Activated naive CD4-positive, alpha-beta T cell treated with anti-CD3 and anti-CD28 coated beads, Interleukin-2, amount 10 ng/mL, durations not matched to agents 5 hours and 36 hours (primary cell): ENCODE measurements around the gene NUP93. TPM values are rescaled to one million over a fixed set of nuclear protein-coding genes. Genes with fewer than 3 reads are reported as not detected.

ENCODE experiments used
- microRNA-seq: library from miRNA; unstranded; fragments of <30 nt; microRNA quantifications from one replicate; pipeline ENCODE4 v1.2.0, GENCODE V29; 2022; ENCODE audit warnings: borderline microRNAs expressed, borderline replicate concordance
- total RNA-seq, 2 experiments: library from RNA; stranded (reverse); gene quantifications; one replicate each; pipeline ENCODE4 v1.2.3, GENCODE V29; 2021

The NUP93 gene
- 10 to 100 TPM; 62.8 to 65.1 TPM for total RNA-seq

GRCh38 chr16:56729735-56730662 is at the start of gene NUP93:
Gene NUP93, plus strand, starts transcription at chr16:56730129. Its CDS starts 18,119 bp downstream, at chr16:56748248.

DNA sequence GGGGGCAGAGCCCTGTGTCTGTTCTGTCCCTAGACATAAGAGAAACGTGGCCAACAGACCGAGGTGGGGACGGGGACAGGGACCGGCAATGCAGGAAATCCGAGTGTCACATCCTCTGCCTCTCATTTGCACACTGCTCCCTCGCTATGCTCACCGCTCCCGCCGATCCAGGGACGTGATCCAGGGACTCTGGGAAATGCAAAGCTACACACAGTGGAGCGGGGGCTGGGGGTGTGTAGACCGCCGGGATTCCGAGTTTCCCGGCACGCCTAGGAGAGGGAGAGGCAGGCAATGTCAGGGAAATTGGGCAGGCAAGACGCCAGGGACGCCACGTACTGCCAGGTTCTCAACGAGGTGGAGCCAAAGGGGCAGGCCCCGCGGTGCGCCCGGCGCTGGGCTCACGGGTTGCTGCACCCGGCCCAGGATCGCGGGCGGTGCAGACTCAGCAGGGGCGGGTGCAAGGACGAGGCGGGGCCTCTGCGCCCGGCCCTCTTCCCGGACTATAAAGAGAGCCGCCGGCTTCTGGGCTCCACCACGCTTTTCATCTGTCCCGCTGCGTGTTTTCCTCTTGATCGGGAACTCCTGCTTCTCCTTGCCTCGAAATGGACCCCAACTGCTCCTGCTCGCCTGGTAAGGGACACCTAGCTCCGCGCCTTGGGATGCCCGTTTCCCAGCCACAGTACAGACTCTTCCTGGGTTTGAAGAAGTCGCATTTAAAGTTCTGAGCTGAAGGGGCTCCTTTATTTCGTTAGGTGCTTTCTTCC is 47.8 kb upstream of the NUP93 start, which contains the start of gene MT1X:
Gene MT1X (plus strand): TSS at position 532 of the 764 bp plus-strand sequence. CDS start 71 bp downstream, at position 603.

DNA sequence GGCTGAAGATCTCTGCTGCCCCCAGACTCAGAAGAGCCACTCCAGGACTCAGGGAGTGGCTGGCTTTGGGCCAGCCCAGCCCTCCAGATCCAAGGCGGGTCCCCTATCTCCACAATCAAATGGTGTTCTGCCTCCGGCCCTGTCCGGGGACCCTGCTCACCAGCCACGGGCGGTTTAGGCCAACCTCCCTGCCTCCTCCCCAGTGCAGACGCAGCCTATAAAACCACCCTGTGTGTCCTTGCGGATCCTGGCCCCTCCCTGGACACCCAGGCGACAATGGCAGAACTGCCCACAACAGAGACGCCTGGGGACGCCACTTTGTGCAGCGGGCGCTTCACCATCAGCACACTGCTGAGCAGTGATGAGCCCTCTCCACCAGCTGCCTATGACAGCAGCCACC is 135.0 kb downstream of the NUP93 start, which contains the start of gene SLC12A3:
Gene SLC12A3 (plus strand): TSS at position 248 of the 400 bp plus-strand sequence. CDS start 29 bp downstream, at position 277.

Small RNA genes within 50 kb of the gene (microRNA-seq; reads per million reads assigned to microRNA genes)
- 0.83 reads per million for gene MIR138-2

Other genes with a start within 250 kb of the NUP93 start
- 10 to 100 TPM; 21.7 to 22.4 TPM for gene BBS2, start 210.1 kb upstream of the NUP93 start, total RNA-seq
- gene MT4, start 165.1 kb upstream of the NUP93 start, total RNA-seq, result not detected
- 1 to 10 TPM; 4.3 to 4.8 TPM for gene MT3, start 140.6 kb upstream of the NUP93 start, total RNA-seq
- gene MT2A, start 121.5 kb upstream of the NUP93 start, total RNA-seq, result 10 to 100 TPM; 46.6 to 52.2 TPM
- gene MT1E, start 104.3 kb upstream of the NUP93 start, total RNA-seq, result 10 to 100 TPM; 15.5 to 21.7 TPM
- gene MT1M, start 97.5 kb upstream of the NUP93 start, total RNA-seq, result not detected
- not detected for gene MT1A, start 91.5 kb upstream of the NUP93 start, total RNA-seq
- not detected for gene MT1B, start 78.2 kb upstream of the NUP93 start, total RNA-seq
- 10 to 100 TPM; 22.0 to 23.7 TPM for gene MT1F, start 72.2 kb upstream of the NUP93 start, total RNA-seq
- 1 to 10 TPM; 3.2 to 4.7 TPM for gene MT1G, start 62.1 kb upstream of the NUP93 start, total RNA-seq
- gene MT1H, start 60.3 kb upstream of the NUP93 start, total RNA-seq, result not detected
- 10 to 100 TPM; 45.1 to 49.9 TPM for gene MT1X, start 47.7 kb upstream of the NUP93 start, total RNA-seq
- not detected for gene SLC12A3, start 135.1 kb downstream of the NUP93 start, total RNA-seq
- gene HERPUD1, start 202.0 kb downstream of the NUP93 start, total RNA-seq, result 100 to 1,000 TPM; 118 to 119 TPM
- gene CETP, start 231.8 kb downstream of the NUP93 start, total RNA-seq, result not detected